ENCODE results near the gene MAPK12.

The MAPK12 gene

DNA sequence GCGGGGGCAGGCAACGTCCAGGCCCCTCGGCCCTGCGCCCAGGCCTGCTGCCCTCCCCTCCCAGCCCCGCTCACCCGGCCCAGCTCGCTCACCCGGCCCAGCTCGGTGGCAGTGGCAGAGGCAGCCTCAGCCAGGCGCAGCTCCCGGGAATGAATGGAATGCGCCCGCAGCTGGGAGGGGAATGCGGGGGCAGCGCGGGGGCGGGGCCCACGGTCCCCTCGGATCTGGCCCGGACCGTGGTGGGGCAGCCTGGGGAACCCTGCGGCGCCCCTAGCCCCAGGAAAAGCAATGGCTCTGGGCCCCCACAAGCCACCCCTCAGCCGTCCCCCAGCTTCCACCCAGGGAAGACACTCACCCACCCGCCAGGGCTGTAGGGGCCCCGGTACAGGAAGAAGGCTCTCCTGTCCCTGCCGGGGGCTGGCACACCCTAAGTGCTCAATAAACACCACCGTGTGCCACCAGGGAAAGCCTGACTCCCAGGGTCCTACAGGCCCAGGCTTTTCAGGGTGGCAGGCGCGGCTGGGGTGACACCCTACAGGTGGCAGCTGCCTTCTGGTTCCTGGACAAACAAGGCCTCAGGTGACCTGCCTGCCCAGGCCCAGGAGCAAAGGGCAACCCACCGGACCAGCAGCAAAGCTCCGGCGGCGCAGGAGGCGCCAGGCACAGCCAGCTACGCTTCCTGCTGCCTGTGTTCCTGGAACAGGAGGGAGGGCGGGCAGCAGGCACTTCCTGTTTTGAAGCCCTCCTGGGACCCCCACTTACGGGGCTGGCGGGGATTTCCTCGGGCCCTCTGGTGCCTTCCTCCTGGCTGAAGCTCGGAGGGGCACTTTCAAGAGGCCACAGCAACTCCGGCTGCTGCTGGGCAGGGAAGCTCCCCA lies 32.2 kb upstream of the MAPK12 start:
- peak overlapping the region; percentile 64 for H3K4me3 ChIP-seq
- DNase-seq (ENCODE audit: low spot score): peak; percentile 91
- H3K27ac ChIP-seq: peak overlapping the region; percentile 76 to 94
- TF ChIP-seq, protein P1, sequence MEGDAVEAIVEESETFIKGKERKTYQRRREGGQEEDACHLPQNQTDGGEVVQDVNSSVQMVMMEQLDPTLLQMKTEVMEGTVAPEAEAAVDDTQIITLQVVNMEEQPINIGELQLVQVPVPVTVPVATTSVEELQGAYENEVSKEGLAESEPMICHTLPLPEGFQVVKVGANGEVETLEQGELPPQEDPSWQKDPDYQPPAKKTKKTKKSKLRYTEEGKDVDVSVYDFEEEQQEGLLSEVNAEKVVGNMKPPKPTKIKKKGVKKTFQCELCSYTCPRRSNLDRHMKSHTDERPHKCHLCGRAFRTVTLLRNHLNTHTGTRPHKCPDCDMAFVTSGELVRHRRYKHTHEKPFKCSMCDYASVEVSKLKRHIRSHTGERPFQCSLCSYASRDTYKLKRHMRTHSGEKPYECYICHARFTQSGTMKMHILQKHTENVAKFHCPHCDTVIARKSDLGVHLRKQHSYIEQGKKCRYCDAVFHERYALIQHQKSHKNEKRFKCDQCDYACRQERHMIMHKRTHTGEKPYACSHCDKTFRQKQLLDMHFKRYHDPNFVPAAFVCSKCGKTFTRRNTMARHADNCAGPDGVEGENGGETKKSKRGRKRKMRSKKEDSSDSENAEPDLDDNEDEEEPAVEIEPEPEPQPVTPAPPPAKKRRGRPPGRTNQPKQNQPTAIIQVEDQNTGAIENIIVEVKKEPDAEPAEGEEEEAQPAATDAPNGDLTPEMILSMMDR (IDR thresholded peaks at IDR 0.05): no peak

GRCh38 chr22:50292643-50293440 lies 31.4 kb upstream of the MAPK12 start:
- no peak for DNase-seq (ENCODE audit: low spot score)
- TF ChIP-seq, protein P1 (IDR thresholded peaks at IDR 0.05): no peak
- peak overlapping the region; percentile 76 to 94 for H3K27ac ChIP-seq
- H3K4me3 ChIP-seq: peak overlapping the region; percentile 64

GRCh38 chr22:50289942-50290630 lies 28.6 kb upstream of the MAPK12 start:
- TF ChIP-seq, protein P1 (IDR thresholded peaks at IDR 0.05): no peak
- H3K4me3 ChIP-seq: no peak overlapping the region
- no peak overlapping the region for H3K27ac ChIP-seq
- no peak for DNase-seq (ENCODE audit: low spot score)

- TF ChIP-seq, protein P1 (IDR thresholded peaks at IDR 0.05): no peak
- no peak for DNase-seq (ENCODE audit: low spot score)
- H3K4me3 ChIP-seq: no peak overlapping the region
- H3K27ac ChIP-seq: no peak overlapping the region
These were observed 27.9 kb upstream of the MAPK12 start for GRCh38 chr22:50289151-50289941.

DNA sequence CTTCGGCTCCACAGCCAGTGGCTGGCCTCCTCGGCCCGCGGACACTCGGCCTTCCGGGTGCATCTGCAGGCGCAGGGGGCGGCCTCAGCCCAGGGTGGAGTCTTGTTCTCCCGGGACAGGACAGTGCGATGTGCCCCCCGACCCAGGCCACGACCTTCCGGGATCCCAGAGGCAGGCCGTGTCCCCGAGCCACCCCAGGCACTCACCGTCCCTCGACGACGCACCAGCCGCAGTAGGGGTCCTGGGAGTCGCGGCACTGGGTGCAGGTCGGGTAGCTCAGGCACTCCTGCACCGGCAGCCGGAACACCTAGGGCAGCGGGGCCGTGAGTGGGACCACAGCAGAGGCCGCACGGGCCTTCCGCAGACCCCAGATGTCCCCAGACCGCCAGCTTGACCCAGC lies 26.2 kb upstream of the MAPK12 start:
- DNase-seq (ENCODE audit: low spot score): no peak
- TF ChIP-seq, protein P1 (IDR thresholded peaks at IDR 0.05): no peak
- Histone ChIP-seq H3K27ac (no peak overlapping the region), H3K4me3 (no peak overlapping the region)

DNA sequence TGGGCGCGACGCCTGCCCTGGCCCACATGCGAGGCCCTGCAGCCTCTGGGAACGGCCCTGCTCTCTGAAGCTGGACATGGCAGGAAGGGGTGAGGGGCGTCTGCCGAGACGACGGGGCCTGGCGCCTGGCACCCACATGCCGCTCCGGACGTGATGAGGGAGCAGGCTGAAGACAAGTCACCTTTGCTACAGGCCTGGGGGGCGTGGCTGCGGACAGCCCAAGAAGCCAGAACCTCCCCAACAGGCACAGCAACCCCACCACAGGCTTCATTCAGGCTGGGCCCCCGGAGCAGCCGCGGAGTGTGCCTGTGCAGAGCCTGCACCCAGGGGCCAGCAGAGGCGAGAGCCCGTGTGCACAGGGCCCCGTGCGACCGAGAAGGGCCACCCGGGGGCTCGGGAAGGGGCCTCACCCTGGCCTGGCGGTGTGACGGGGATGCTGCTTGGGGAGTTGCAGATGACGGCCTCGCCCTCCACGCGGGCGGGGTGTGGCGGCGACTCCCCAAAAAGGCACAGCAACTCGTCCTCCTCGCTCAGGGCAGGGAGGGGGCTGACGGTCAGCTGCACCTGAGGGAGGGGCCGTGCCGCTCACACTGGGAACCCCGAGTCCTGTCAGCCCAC lies 25.3 kb upstream of the MAPK12 start:
- Histone ChIP-seq H3K4me3 (no peak overlapping the region), H3K27ac (no peak overlapping the region)
- no peak for DNase-seq (ENCODE audit: low spot score)
- TF ChIP-seq, protein P1 (IDR thresholded peaks at IDR 0.05): no peak

Data from coronary artery (tissue), 2 donors.